Large intestine (tissue), 3 donors: ENCODE data around the gene DHDH. TPM values are rescaled to one million over a fixed set of nuclear protein-coding genes. Genes with fewer than 3 reads are reported as not detected.
"Not testable (repeated sequence)": the region's sequence is repeated elsewhere in the genome, so short reads cannot be mapped to it uniquely, and the experiment has no call there.

Source experiments
- DNase-seq, 2 donors: peaks; one replicate each; pipeline versions ENCODE4 v3.0.0 to v3.0.0-alpha.2; 2013
- H3K27ac ChIP-seq: one replicate; pipeline ENCODE4 v1.5.1; 2013; ENCODE audit warnings: low read length
- H3K27me3 ChIP-seq: 2 replicates; pipeline ENCODE4 v1.6.1; 2013; ENCODE audit warnings: low read length; ENCODE audit not compliant: control insufficient read depth, insufficient read depth
- H3K36me3 ChIP-seq: 2 replicates; pipeline ENCODE4 v1.6.1; 2013; ENCODE audit warnings: low read length; ENCODE audit not compliant: control insufficient read depth, insufficient read depth
- H3K4me1 ChIP-seq: one replicate; pipeline ENCODE4 v1.6.1; 2013; ENCODE audit warnings: low read length; ENCODE audit not compliant: control insufficient read depth, insufficient read depth
- H3K4me3 ChIP-seq: one replicate; pipeline ENCODE4 v1.5.1; 2013; ENCODE audit warnings: low read length
- H3K9me3 ChIP-seq: one replicate; pipeline ENCODE4 v1.6.1; 2013; ENCODE audit warnings: mild to moderate bottlenecking, low read depth, low read length, moderate library complexity; ENCODE audit not compliant: control insufficient read depth
- WGBS: methylation state at CpG from one replicate; pipeline ENCODE4 v1.1.5; 2013; ENCODE audit warnings: low lambda C conversion rate; ENCODE audit not compliant: insufficient coverage; 5-methylcytosine and 5-hydroxymethylcytosine counted together
- polyA plus RNA-seq: library from polyadenylated mRNA; unstranded; fragments of 120-200 nt; gene quantifications from one replicate; pipeline ENCODE4 v1.2.1, GENCODE V29; 2013

Gene DHDH
- polyA plus RNA-seq, 1 donor: 5.2 TPM

GRCh38 chr19:48925890-48926289, 7.6 kb upstream of the DHDH start:
- H3K27me3 ChIP-seq, H3K9me3 ChIP-seq, H3K4me3 ChIP-seq, H3K27ac ChIP-seq, H3K4me1 ChIP-seq, DNase-seq: not testable (repeated sequence)
- H3K36me3 ChIP-seq: peaks cover 23% of the 10 kb centered on the region
- WGBS: no CpG with 5 or more reads among the region's 8 CpGs

GRCh38 chr19:48926909-48927308, 6.6 kb upstream of the DHDH start:
- peaks cover 13% of the 10 kb centered on the region for H3K36me3 ChIP-seq
- 50% methylated on average over 1 of the region's 10 CpGs for WGBS
- DNase-seq: peak in 1 of 2 donors; percentile 26
- H3K4me1 ChIP-seq: no peaks in the 10 kb centered on the region
- H3K27me3 ChIP-seq: no peaks in the 10 kb centered on the region
- no peak overlapping the region for H3K4me3 ChIP-seq
- no peaks in the 10 kb centered on the region for H3K9me3 ChIP-seq
- no peak overlapping the region for H3K27ac ChIP-seq

- not testable (repeated sequence) for H3K36me3 ChIP-seq, H3K27ac ChIP-seq, H3K4me3 ChIP-seq, DNase-seq, H3K9me3 ChIP-seq, H3K4me1 ChIP-seq, H3K27me3 ChIP-seq
- no CpG with 5 or more reads among the region's 17 CpGs for WGBS
Observed at GRCh38 chr19:48927692-48928091, 5.8 kb upstream of the DHDH start.

GRCh38 chr19:48928164-48929025, 5.1 kb upstream of the DHDH start:
- Histone ChIP-seq H3K4me1 (peaks cover 4% of the 10 kb centered on the region), H3K36me3 (peaks cover 2% of the 10 kb centered on the region), H3K27ac (no peak overlapping the region), H3K27me3 (peaks cover 3% of the 10 kb centered on the region), H3K4me3 (no peak overlapping the region), H3K9me3 (no peaks in the 10 kb centered on the region)
- WGBS: 100% methylated on average over 1 of the region's 15 CpGs
- DNase-seq: no peak

- Histone ChIP-seq H3K4me1 (peaks cover 18% of the 10 kb centered on the region), H3K9me3 (peaks cover 14% of the 10 kb centered on the region), H3K36me3 (no peaks in the 10 kb centered on the region), H3K27me3 (peaks cover 3% of the 10 kb centered on the region), H3K4me3 (no peak overlapping the region), H3K27ac (no peak overlapping the region)
- 92% methylated on average over 2 of the region's 19 CpGs for WGBS
- DNase-seq: no peak
Observed at GRCh38 chr19:48934837-48935236, 1.3 kb downstream of the DHDH start.

GRCh38 chr19:48935864-48936263, 2.4 kb downstream of the DHDH start:
- H3K27ac ChIP-seq: no peak overlapping the region
- H3K4me1 ChIP-seq: peaks cover 18% of the 10 kb centered on the region
- no peak for DNase-seq
- WGBS: no CpG with 5 or more reads among the region's 25 CpGs
- H3K27me3 ChIP-seq: peaks cover 3% of the 10 kb centered on the region
- H3K36me3 ChIP-seq: no peaks in the 10 kb centered on the region
- peaks cover 20% of the 10 kb centered on the region for H3K9me3 ChIP-seq
- H3K4me3 ChIP-seq: no peak overlapping the region

GRCh38 chr19:48938256-48938655, 4.8 kb downstream of the DHDH start:
- no peak overlapping the region for H3K27ac ChIP-seq
- peaks cover 22% of the 10 kb centered on the region for H3K9me3 ChIP-seq
- H3K27me3 ChIP-seq: no peaks in the 10 kb centered on the region
- H3K36me3 ChIP-seq: no peaks in the 10 kb centered on the region
- 100% methylated on average over 1 of the region's 7 CpGs for WGBS
- DNase-seq: no peak
- peaks cover 14% of the 10 kb centered on the region for H3K4me1 ChIP-seq
- H3K4me3 ChIP-seq: no peak overlapping the region

- Histone ChIP-seq H3K27me3 (no peaks in the 10 kb centered on the region), H3K9me3 (peaks cover 18% of the 10 kb centered on the region), H3K27ac (no peak overlapping the region), H3K4me1 (peaks cover 4% of the 10 kb centered on the region), H3K4me3 (no peak overlapping the region), H3K36me3 (no peaks in the 10 kb centered on the region)
- WGBS: no CpG with 5 or more reads among the region's 5 CpGs
- no peak for DNase-seq
Observed at GRCh38 chr19:48940902-48941301, 7.4 kb downstream of the DHDH start.

- Histone ChIP-seq H3K4me3 (no peak overlapping the region), H3K27me3 (no peaks in the 10 kb centered on the region), H3K4me1 (peaks cover 1% of the 10 kb centered on the region), H3K9me3 (peaks cover 24% of the 10 kb centered on the region), H3K27ac (no peak overlapping the region), H3K36me3 (no peaks in the 10 kb centered on the region)
- 92% methylated on average over 2 of the region's 6 CpGs for WGBS
- DNase-seq: no peak
Observed at GRCh38 chr19:48943081-48943480, 9.6 kb downstream of the DHDH start.

- no peak for DNase-seq
- no peaks in the 10 kb centered on the region for H3K36me3 ChIP-seq
- H3K4me3 ChIP-seq: no peak overlapping the region
- no CpG with 5 or more reads among the region's 5 CpGs for WGBS
- H3K27me3 ChIP-seq: no peaks in the 10 kb centered on the region
- H3K9me3 ChIP-seq: peaks cover 23% of the 10 kb centered on the region
- H3K4me1 ChIP-seq: no peaks in the 10 kb centered on the region
- no peak overlapping the region for H3K27ac ChIP-seq
Observed at GRCh38 chr19:48945415-48945814, 11.9 kb downstream of the DHDH start.

GRCh38 chr19:48945817-48946216, 12.3 kb downstream of the DHDH start:
- Histone ChIP-seq H3K27ac (no peak overlapping the region), H3K27me3 (no peaks in the 10 kb centered on the region), H3K36me3 (no peaks in the 10 kb centered on the region), H3K9me3 (peaks cover 19% of the 10 kb centered on the region), H3K4me1 (no peaks in the 10 kb centered on the region), H3K4me3 (no peak overlapping the region)
- no peak for DNase-seq
- 92% methylated on average over 2 of the region's 2 CpGs for WGBS
